Measurements from ENCODE around the gene POLR2H.

Gene POLR2H

GRCh38 chr3:184351511-184352148 is 9.9 kb upstream of the POLR2H start:
- in situ Hi-C loops (cut with MboI; ENCODE audit: low sequenced_read_pairs): no loop called here

- in situ Hi-C loops (cut with MboI; ENCODE audit: low sequenced_read_pairs): no loop called here
These were observed 9.2 kb upstream of the POLR2H start for GRCh38 chr3:184352149-184352785.

GRCh38 chr3:184352897-184353545 is 8.5 kb upstream of the POLR2H start:
- in situ Hi-C loops (cut with MboI; ENCODE audit: low sequenced_read_pairs): no loop called here

GRCh38 chr3:184353546-184353941 is 8.0 kb upstream of the POLR2H start:
- in situ Hi-C loops (cut with MboI; ENCODE audit: low sequenced_read_pairs): no loop called here

GRCh38 chr3:184354121-184354728 is 7.3 kb upstream of the POLR2H start:
- in situ Hi-C loops (cut with MboI; ENCODE audit: low sequenced_read_pairs): no loop called here

- in situ Hi-C loops (cut with MboI; ENCODE audit: low sequenced_read_pairs): no loop called here
These were observed 6.8 kb upstream of the POLR2H start for GRCh38 chr3:184354754-184355153.

- in situ Hi-C loops (cut with MboI; ENCODE audit: low sequenced_read_pairs): no loop called here
These were observed 6.1 kb upstream of the POLR2H start for GRCh38 chr3:184355261-184356040.

GRCh38 chr3:184357248-184358123 is 4.0 kb upstream of the POLR2H start:
- in situ Hi-C loops (cut with MboI; ENCODE audit: low sequenced_read_pairs): no loop called here

GRCh38 chr3:184358124-184358767 is 3.3 kb upstream of the POLR2H start:
- in situ Hi-C loops (cut with MboI; ENCODE audit: low sequenced_read_pairs): no loop called here

- in situ Hi-C loops (cut with MboI; ENCODE audit: low sequenced_read_pairs): no loop called here
These were observed 2.6 kb upstream of the POLR2H start for GRCh38 chr3:184358921-184359350.

- in situ Hi-C loops (cut with MboI; ENCODE audit: low sequenced_read_pairs): no loop called here
These were observed 1.9 kb upstream of the POLR2H start for GRCh38 chr3:184359610-184360009.

- in situ Hi-C loops (cut with MboI; ENCODE audit: low sequenced_read_pairs): no loop called here
These were observed 1.2 kb upstream of the POLR2H start for GRCh38 chr3:184360070-184360928.

GRCh38 chr3:184360929-184361531 is 480 bp upstream of the POLR2H start:
- in situ Hi-C loops (cut with MboI; ENCODE audit: low sequenced_read_pairs): no loop called here

- in situ Hi-C loops (cut with MboI; ENCODE audit: low sequenced_read_pairs): no loop called here
These were observed 590 bp downstream of the POLR2H start for GRCh38 chr3:184361932-184362667.

- in situ Hi-C loops (cut with MboI; ENCODE audit: low sequenced_read_pairs): no loop called here
These were observed 1.4 kb downstream of the POLR2H start for GRCh38 chr3:184362668-184363546.

GRCh38 chr3:184366619-184367289 is 5.2 kb downstream of the POLR2H start:
- in situ Hi-C loops (cut with MboI; ENCODE audit: low sequenced_read_pairs): no loop called here
